CD4-positive, alpha-beta T cell treated with Interleukin-17A for 4 hours (primary cell): ENCODE data around the gene FAM174B.

Experiments used
- DNase-seq: peaks from one replicate; pipeline ENCODE4 v3.0.0-alpha.2; 2020; ENCODE audit warnings: mixed read lengths

FAM174B gene

DNA sequence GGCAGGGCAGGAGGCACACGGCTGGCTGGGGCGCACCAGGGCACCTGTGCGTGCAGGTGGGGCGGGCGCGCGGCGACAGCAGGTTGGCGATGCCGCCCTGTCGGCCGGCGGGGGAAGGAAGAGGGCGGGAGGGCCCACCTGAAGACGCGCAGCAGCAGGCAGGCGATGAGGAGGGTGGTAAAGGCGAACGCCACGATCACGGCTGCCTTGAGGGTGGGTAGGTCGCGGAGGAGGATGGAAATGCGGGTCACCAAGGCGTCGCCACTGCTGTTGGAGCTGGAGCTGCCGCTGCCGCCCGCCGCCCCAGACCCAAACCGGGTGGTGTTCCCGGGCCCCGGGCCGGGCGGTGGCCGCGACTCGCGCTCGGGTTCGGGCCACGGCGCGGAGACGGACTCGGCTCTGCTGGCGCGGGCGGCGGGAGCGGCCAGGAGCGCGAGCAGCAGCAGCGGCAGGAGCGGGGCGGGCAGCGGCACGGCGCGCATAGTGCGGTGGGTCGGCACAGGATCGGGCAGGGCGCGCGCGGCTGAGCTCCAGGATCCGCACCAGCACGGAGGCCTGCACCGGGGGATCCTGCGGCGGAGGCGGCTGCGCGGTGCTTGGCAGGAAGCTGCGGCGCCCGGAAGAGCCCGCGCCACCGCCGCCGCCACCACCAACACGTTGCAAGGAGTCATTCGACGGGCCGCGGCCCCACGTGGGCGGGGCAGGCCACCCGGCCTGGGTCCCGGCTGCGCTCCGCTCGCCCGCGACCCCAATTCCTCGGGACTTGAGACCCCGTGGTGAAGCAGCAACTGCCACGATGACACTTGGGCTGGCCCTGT, at the start of gene FAM174B:
FAM174B (minus strand) TSS at position 598 of the 818 bp plus-strand sequence.
- peak; percentile 55 for DNase-seq

DNA sequence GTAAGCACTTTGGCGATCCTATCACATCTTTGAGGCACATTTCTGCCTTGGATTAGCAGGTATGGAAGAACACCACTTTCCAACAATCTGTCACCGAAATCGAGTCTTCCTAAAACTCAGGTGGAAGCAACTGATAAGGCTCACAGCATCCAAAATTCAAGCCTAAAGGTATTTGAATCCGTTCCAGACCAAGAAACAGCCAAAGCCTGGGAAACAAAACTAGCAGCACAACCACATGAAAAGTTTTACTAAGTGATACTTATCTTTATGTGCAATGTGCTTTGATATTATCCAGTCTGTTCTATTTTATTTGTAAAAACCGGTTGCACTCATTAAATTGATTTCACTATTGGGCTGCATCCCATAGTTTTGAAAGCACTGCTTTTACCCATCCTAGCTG, 40.5 kb upstream of the FAM174B start:
- DNase-seq = no peak

DNA sequence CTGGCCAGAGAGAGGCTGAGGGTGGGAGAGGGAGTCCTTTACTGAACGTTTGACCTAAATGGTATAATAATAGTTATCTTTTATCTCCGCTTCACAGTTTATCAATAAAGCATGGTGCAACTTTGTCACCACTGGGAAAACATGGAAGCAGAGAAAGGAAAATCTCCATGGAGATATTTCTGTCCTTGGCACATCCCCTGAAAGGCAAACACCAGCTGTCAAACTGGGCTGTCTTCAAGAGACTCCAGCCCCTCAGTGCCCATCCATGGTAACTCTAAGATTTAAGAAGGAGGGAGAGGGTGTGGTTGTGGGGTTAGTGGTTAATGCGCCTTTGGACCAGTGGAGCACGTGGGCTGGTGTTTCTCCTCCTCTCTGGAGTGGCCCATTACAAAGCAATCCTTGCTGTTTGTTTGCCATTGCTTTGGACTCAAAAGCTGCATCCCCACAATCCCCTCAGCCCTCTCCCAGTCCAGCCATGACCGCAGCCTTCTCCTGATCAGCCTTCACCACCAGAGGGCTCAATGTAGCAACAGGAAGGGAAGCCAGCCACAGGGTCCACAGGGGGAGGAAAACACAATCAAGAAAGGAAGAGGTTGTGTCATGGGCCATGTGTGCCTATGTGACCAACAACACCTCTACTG, 38.2 kb upstream of the FAM174B start:
- DNase-seq = no peak

DNA sequence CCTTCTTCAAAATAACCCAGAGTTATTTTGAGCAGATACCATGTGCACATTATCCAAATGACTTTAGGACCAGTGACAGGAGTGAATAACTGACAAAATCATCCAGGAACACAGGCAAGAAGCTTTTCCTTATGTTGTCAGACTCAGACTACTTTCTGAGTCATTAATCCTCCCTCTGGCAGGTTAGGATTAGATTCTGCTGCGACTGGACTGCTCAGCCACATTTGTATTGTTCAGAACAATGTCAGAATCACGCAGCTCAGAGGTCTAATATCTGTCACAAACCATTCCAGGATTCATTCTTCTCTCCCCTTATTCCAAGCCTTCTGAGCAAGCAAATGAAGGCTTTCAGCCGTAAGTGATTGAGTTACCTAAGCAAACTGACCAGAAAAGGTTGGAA, 34.8 kb upstream of the FAM174B start:
- DNase-seq = no peak

DNA sequence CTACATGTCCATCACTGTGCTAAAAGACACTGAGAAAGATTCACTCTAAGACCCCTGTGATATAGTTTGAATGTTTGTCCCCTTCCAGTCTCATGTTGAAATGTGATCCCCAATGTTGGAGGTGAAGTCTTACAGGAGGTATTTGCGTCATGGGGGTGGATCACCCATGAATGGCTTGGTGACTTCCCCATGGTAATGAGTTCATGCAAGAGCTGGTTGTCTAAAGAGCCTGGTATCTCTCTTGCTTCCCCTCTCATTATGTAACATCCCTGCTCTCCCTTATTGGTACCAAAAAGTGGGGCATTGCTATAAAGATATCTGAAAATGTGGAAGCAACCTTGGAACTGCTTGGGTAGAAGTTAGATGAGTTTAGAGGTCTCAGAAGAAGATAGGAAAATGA, 32.2 kb upstream of the FAM174B start:
- DNase-seq = no peak

DNA sequence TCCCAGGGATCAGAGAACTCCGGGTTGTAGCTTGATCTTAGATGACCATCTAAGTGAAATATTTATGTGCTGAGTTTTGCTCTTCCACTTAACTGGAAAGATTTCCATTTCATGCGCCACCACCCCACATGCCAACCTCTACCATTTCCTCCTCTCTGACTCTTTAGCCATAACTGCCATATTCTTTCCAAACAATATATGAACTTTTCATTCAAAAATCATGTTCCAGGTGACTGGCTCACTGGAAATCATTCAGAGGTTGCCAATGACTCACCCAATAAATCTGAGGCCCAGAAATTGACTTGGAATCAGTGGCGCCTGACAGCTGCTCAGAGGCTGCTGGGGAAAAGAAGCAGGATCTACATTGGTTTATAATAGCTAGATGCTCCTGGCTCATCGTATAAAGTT, 31.6 kb upstream of the FAM174B start:
- no peak for DNase-seq

DNA sequence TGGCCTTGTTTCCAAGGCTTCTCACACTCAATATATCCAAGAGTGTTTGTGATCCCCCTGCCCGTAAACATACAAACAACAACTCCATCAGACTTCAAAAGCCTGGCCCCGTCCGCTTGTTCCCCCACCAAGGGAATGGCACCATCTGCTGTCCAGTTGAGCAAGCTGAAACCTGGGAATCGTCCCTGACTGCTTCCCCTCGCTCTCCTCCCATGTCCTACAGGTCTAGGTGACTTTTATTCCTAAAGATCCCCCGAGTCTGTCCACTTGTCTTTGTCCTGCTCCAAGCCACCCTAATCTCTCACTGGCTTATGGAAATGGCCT, 27.9 kb upstream of the FAM174B start:
- no peak for DNase-seq

DNA sequence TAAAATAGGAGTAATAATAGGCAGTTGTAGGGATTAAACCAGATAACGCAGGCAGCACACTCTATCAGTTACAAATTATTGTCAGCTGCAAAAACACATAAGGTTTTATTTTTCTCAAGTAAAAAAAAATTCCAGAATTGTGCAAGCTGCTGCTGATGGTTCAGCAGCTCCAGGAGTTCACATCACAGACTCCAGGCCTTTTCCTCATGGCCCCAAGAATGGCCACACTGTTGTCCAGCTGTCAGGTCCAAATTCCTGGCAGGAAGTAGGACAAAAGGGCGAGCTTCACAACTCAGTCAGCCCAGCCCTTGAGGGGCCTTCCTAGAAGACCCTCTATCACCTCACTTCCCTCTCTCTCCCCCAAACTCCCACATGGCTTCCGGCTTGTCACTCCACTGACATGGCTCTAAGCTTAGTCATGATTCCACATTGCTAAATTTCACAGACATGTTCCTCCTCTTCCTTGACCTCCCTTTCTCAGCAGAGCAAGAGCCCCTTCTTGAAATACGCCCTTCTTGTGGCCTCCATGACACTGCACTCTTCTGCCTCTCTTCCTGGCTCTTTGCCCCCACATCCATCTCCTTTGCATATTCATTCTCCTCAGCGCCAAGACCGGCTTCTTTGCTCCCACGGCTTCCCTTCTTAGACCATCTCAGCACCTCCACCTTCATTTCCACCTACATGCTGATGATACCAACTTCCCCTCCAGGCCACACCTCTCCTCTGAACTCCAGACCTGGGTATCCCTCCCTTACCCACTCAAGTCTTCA, 27.4 kb upstream of the FAM174B start:
- DNase-seq = no peak

DNA sequence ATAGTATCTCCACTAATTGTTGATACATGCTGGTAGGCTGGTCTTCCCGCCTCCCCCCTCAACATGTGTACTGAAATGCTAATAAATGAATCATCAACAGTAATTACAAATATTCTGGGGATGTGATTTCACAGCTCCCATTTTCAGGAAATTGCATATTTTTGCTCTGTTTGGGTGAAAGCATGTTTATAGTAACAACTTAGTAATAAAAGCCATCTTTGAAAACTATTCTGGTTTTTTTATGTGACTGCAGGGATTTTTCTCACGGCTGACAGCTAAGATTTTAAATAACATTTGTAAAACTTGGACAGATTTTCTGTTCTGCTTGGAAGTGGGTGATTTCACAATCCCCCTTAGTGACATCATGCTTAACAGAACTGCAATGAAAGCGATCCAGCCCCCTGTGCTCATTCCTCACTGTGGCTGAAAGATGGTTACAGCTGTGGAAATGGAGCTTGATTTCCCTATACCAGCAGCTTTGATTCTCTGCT, 25.6 kb upstream of the FAM174B start:
- no peak for DNase-seq

DNA sequence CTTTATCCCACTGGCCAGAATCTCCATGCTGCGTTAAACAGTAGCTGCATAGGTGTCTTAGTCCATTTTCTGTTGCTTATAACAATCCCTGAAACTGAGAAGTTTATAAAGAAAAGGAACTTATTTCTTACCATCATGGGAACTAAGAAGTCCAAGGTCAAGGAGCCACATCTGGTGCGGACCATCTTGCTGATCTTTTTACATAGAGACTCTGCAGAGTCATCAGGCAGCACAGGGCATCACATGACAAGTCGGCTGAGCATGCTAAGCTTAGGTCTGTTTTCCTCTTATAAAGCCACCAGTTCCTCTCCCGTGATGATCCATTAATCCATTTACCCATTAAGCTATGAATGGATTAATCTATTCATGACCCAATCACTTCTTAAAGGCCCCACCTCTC, 22.4 kb upstream of the FAM174B start:
- no peak for DNase-seq

DNA sequence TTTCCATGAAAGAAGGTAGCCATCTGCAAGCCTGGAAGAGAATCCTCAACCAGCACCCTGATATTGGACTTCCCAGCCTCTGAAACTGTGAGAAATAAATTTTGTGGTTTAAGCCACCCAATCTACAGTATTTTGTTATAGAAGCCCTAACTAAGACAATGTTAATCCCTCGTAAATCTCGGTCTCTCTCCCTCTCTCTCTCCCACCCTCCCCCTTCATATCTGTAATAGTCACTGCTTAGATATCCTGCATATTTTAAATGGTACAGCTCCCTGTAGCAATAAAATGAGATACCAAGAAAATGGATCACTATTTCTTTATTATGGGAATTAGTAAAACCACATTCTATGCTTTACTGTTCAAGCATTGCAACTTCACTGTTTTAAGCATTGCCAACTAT, 21.0 kb upstream of the FAM174B start:
- no peak for DNase-seq

DNA sequence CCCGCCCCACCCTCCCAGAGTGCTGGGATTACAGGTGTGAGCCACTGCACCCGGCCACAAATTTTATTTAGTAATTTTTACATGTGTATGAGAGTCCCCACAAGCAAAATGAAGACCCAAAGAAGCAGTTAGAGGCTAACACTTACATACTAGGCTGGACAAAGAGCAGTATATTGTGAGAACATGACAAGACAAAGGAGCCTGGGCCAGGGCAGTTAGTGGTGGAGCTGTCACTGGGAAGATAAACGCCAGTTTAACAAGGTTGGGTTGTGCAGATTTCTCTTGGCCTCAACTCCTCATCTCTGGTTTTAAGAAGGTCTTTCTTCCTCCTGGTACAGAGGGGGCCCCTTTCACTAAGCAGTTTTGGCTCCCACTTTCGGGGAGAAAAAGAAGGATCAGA, 19.9 kb upstream of the FAM174B start:
- DNase-seq = no peak

DNA sequence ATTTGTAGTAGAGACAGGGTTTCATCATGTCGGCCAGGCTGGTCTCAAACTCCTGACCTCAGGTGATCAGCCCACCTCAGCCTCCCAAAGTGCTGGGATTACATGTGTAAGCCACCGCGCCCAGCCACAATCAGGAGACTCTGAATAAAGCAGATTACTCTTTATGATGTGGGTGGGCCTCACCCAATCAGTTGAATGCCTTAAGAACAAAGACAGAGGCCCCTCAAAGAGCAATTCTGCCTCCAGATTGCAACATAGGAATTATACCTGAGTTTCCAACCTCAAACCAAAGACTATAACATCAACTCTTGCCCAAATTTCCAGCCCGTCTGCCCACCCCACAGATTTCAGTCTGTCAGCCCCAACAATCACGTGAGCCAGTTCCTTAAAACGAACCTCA, 18.8 kb upstream of the FAM174B start:
- no peak for DNase-seq

DNA sequence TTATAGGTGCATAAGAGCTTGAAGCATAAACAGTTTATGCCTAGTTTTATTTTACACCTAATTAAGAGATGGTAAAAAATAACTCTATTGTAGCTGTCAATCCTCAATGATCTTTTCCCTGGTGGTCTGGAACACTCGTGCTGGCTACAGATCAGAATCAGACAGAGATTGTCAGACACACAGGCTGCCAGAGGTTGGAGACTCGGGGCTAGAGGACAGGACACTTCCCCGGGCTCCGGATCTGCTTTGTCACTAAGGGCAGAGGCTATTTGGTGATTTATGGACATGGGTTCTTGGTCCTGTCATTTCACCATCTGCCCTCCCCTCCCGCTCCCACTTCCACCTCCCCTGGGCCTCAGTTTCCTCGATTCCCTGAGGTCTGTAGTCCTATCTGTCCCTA, 16.5 kb upstream of the FAM174B start:
- no peak for DNase-seq

DNA sequence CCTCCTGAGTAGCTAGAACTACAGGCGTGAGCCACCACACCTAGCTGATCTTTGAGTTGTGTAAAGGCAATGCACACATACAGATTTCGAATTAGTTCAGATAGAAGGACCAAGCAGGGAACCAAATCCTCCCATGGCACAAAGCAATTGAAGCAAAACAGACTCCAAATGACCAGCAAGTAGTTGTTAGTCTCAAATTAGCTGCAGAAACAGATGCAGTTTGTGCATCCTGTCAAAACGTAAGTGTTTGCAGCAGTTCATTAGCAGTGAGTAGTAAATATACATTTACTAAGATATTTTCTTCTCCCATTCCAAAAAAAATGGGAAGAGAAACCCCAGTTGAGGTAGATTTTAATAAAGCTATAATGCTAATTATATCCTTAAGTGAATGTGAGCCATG, 15.8 kb upstream of the FAM174B start:
- no peak for DNase-seq

DNA sequence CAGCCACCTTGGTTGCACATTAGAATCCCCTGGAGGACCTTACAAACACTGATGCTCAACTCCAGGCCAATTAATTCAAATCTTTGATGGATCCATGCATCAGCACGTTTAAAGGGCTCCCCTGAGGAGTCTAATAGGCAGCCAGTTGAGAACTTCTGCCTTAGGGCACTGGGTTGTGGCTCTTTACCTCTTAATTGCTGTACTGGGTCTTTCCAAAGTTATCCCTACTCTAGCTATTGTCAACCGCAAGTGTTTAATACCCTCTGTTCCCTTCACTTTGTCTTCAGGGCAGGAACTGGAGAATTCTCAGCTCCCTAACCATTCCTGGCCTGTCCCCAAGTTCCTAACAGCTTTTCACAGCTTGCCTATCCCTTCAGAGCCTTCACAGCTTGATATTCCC, 15.0 kb upstream of the FAM174B start:
- no peak for DNase-seq

DNA sequence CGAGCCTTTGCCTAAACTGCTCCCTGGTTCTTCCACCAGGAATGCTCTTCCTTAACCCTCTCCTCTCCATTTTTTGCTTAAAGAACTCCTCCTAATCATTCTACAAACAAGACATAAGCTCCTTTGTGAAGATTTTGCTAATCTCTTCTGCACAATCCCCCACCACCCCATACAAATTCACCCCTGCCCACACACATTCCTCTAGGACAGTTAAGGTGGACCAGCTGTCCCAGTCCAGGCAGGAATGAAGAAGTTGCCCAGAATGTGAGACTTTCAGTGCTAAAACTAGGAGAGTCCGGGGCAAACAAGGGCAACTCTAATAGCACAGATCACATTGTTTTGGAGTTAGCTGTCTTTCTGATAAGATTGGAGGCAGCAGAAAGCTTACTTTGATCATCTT, 13.9 kb upstream of the FAM174B start:
- DNase-seq = no peak

DNA sequence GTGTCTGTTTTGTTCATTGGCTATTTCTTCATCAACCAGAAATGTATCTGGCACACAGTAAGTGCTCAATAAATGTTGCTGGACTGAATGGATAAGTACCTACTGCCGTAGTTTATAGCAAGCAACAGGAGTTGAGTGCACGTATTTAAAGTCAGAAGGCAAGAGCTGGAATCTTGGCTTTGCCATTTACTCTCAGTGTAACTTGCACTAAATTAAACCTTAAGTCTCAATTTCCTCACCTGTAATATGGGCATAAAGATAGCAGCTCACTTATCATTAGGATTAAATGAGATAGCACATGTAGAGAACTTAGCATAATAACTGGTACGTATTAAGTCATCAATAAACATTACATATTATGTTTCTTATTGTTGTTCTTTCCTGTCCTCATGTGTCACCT, 13.0 kb upstream of the FAM174B start:
- DNase-seq = no peak

DNA sequence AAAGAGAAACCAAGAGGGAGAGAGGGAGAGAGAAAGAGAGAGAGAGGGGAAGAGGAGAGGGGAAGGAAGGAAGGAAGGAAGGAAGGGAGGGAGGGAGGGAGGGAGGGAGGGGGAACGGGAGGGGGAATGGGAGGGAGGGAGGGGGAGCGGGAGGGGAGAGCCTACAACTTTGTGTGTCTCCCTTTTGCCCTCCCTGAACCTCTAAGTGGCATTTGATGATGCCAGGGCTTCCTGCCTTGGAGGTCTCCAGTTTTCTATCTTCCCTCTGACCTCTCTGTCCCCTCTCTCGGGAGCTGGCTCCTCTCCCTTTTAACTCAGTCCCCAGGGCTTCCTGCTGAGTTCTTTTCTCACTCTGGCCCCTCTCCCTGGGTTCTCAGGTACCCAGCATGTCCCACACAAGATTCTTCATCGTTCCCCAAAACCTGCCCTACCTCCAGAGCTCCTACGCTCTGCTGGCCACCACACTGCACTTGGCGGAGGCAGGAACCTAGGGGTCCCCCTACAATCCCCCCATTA, 12.5 kb upstream of the FAM174B start:
- DNase-seq = no peak

DNA sequence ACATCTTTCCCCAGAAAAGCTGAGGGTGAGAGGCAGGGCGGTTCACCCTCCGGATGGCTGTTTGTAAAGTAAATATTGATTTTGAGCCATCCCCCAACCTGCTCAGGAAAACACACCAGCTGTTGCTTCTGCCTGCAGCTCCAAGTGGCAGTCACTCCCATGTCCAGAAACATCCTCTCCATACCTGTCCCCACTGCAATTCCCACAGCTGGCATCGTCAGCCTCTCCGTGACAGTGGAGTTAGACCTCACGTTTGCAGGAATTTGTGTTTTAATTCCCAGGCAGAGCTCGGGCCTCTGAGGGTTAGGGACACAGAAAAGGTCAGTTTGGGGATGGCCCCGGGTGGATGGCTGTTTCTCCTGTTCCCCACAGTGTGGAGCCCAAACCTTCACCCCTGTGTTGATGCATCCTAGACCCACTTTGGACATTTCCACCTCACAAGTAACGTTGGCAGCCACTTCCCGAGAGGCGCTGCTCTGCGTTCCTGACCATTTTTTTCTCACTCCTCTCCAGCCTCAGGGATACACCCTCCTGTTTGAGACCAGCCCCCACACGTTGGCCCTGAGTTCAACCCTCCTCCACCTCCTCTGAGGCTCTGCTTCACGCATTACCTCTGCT, 11.8 kb upstream of the FAM174B start:
- no peak for DNase-seq

DNA sequence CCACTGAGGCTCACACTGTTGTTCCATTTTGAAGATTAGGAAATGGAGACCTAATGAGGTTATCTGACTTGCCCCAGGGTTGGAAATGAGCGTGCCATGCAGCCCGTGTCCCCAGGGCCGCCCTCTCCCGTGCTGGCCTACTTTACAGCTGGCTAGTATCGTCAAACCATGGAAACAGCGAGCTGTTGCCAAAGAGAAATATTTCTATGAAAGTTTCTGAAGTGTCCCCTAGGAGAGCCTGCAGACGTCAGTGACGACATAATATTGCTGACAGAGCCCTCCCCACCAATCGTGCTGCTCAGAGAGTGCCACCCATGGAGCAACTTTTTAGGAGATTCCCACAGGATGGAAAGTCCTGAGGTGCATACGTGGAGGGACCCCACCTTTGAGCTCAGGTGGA, 11.2 kb upstream of the FAM174B start:
- no peak for DNase-seq

DNA sequence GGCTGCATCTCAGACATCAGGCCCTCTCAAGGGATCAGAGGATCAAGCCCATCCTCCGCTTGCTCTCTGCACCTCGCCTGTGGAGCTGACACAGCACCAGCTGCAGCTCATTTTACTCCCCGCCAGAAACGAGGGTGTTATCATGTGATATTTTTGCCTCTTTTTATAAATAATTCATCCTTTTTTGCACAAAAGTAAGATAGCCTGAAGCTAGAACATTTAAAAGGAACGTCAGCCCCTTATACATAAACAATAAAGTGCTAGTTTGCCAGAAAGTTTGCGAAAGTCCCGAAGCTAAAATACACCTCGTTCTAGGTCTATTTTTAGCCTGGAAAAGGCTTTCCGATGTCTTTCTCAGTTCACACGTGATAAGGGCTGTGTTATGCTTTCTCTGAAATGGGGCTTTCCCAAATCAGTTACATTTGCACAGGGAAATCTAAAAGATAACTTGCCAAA, 9.6 kb upstream of the FAM174B start:
- no peak for DNase-seq
